ENCODE data around the gene FAF2.

DNA sequence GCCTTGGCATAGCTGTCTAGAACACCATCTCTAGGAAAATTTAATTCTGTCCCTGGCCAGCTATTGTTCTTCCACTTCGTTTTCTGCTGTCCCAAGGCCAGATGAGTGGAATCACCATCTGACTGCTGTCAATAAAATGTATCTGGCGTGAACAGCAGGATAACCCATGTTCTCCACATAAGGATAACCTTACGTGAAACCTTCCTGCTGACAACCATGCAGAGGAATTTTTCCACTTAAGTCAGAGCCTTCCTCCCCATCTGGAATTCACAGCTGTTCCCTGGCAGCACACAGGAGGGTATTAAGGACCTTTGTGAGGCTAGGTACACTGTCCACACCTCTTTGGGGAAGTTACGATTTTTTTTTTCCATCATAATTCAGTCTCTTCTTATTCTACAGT lies 60.4 kb downstream of the FAF2 start:
- TF ChIP-seq, protein P1, sequence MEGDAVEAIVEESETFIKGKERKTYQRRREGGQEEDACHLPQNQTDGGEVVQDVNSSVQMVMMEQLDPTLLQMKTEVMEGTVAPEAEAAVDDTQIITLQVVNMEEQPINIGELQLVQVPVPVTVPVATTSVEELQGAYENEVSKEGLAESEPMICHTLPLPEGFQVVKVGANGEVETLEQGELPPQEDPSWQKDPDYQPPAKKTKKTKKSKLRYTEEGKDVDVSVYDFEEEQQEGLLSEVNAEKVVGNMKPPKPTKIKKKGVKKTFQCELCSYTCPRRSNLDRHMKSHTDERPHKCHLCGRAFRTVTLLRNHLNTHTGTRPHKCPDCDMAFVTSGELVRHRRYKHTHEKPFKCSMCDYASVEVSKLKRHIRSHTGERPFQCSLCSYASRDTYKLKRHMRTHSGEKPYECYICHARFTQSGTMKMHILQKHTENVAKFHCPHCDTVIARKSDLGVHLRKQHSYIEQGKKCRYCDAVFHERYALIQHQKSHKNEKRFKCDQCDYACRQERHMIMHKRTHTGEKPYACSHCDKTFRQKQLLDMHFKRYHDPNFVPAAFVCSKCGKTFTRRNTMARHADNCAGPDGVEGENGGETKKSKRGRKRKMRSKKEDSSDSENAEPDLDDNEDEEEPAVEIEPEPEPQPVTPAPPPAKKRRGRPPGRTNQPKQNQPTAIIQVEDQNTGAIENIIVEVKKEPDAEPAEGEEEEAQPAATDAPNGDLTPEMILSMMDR (IDR thresholded peaks at IDR 0.05) = no peak
- TF ChIP-seq POLR2A (IDR thresholded peaks at IDR 0.05; ENCODE audit: low read depth) (no peak), EP300 (IDR thresholded peaks at IDR 0.05) (no peak), POLR2AphosphoS5 (IDR thresholded peaks at IDR 0.05) (no peak)
